Subcutaneous adipose tissue (tissue), 4 donors: ENCODE results near the gene NT5DC3. TPM values are rescaled to one million over a fixed set of nuclear protein-coding genes. Genes with fewer than 3 reads are reported as not detected.

Source experiments
- CTCF ChIP-seq: fragments of 450-650 bp; IDR thresholded peaks from one replicate; pipeline ENCODE4 v1.5.1; 2016; ENCODE audit warnings: low read depth, mild to moderate bottlenecking, control low read depth, antibody characterized with exemption, moderate library complexity
- total RNA-seq, 4 donors: library from RNA; depleted of rRNA; stranded (reverse); fragments of >200 nt; gene quantifications; one replicate each; pipeline ENCODE4 v1.1.0, GENCODE V29; 2016

The NT5DC3 gene
- total RNA-seq, 4 donors from 2014 or later: 4.5 to 7.0 (median 5.6) TPM

- TF ChIP-seq CTCF: no peak
Measured at GRCh38 chr12:103865151-103865730, 24.2 kb upstream of the NT5DC3 start.

GRCh38 chr12:103864710-103865109 is 23.7 kb upstream of the NT5DC3 start:
- TF ChIP-seq CTCF: no peak

- no peak for TF ChIP-seq CTCF
Measured at GRCh38 chr12:103858953-103859601, 18.0 kb upstream of the NT5DC3 start.

- TF ChIP-seq CTCF: no peak
Measured at GRCh38 chr12:103858335-103858734, 17.3 kb upstream of the NT5DC3 start.

- no peak for TF ChIP-seq CTCF
Measured at GRCh38 chr12:103857164-103857563, 16.1 kb upstream of the NT5DC3 start.

- TF ChIP-seq CTCF: no peak
Measured at GRCh38 chr12:103855896-103856657, 15.0 kb upstream of the NT5DC3 start.

GRCh38 chr12:103855036-103855712 is 14.1 kb upstream of the NT5DC3 start:
- no peak for TF ChIP-seq CTCF
